Activated T-helper 1 cell treated with anti-CD3 and anti-CD28 coated beads, Interleukin-12 subunit alpha, Interleukin-12 subunit beta, Interleukin-2, Interleukin-4 antibody, amounts not matched to agents 30 ng/mL and 10 ng/mL and 1 ng/mL, durations not matched to agents 14 hours and 24 hours and 36 hours (primary cell): ENCODE data around the gene PRPF8. TPM values are rescaled to one million over a fixed set of nuclear protein-coding genes. Genes with fewer than 3 reads are reported as not detected.
"Not testable (repeated sequence)": the region's sequence is repeated elsewhere in the genome, so short reads cannot be mapped to it uniquely, and the experiment has no call there.

Experiments used
- DNase-seq: peaks from one replicate; pipeline ENCODE4 v3.0.0; 2021; ENCODE audit warnings: low spot score
- H3K27ac Mint-ChIP-seq: one replicate; pipeline ENCODE4 v1.8.0; 2021; ENCODE audit warnings: mild to moderate bottlenecking, mixed read lengths
- H3K27me3 Mint-ChIP-seq: one replicate; pipeline ENCODE4 v1.8.0; 2022; ENCODE audit warnings: mild to moderate bottlenecking, moderate library complexity, mixed read lengths; ENCODE audit not compliant: insufficient read depth
- H3K36me3 Mint-ChIP-seq: one replicate; pipeline ENCODE4 v1.8.0; 2021; ENCODE audit warnings: low read depth, mixed read lengths
- H3K4me1 Mint-ChIP-seq: one replicate; pipeline ENCODE4 v1.8.0; 2021; ENCODE audit warnings: low read depth, mixed read lengths
- H3K4me3 Mint-ChIP-seq: one replicate; pipeline ENCODE4 v1.8.0; 2021; ENCODE audit warnings: mild to moderate bottlenecking, moderate library complexity, mixed read lengths
- H3K9me3 Mint-ChIP-seq: one replicate; pipeline ENCODE4 v1.8.0; 2021; ENCODE audit warnings: mixed read lengths
- intact Hi-C: fragments of 100-400 bp; cut with micrococcal nuclease; formaldehyde crosslinking; loops from one replicate; pipeline ENCODE4 v1.15.1; 2024
- total RNA-seq: library from RNA; stranded (reverse); gene quantifications from 2 replicates; pipeline ENCODE4 v1.2.3, GENCODE V29; 2022

PRPF8 gene
- total RNA-seq, 1 donor from 2014 or later, result 410 TPM

- Mint-ChIP-seq H3K27ac (no peak overlapping the region), H3K4me1 (peaks cover 20% of the 10 kb centered on the region), H3K9me3 (no peaks in the 10 kb centered on the region), H3K36me3 (peaks cover 19% of the 10 kb centered on the region), H3K4me3 (peak overlapping the region; percentile 78), H3K27me3 (peaks cover 7% of the 10 kb centered on the region)
- intact Hi-C loops, result no loop called here
- DNase-seq, result no peak
These were observed 29.3 kb upstream of the PRPF8 start for GRCh38 chr17:1713878-1714426.

- intact Hi-C loops, result no loop called here
- peak overlapping the region; percentile 68 for H3K4me3 Mint-ChIP-seq
- no peaks in the 10 kb centered on the region for H3K9me3 Mint-ChIP-seq
- H3K27ac Mint-ChIP-seq, result no peak overlapping the region
- H3K27me3 Mint-ChIP-seq, result peaks cover 9% of the 10 kb centered on the region
- peaks cover 18% of the 10 kb centered on the region for H3K4me1 Mint-ChIP-seq
- peaks cover 19% of the 10 kb centered on the region for H3K36me3 Mint-ChIP-seq
- DNase-seq, result no peak
These were observed 28.7 kb upstream of the PRPF8 start for GRCh38 chr17:1713160-1713877.

- Mint-ChIP-seq H3K4me3 (peak overlapping the region; percentile 39), H3K27me3 (peaks cover 9% of the 10 kb centered on the region), H3K27ac (no peak overlapping the region), H3K9me3 (no peaks in the 10 kb centered on the region), H3K4me1 (peaks cover 15% of the 10 kb centered on the region), H3K36me3 (peaks cover 19% of the 10 kb centered on the region)
- intact Hi-C loops, result no loop called here
- DNase-seq, result no peak
These were observed 27.6 kb upstream of the PRPF8 start for GRCh38 chr17:1712271-1712670.

- Mint-ChIP-seq H3K27ac (no peak overlapping the region), H3K36me3 (peaks cover 19% of the 10 kb centered on the region), H3K27me3 (peaks cover 9% of the 10 kb centered on the region), H3K4me1 (peaks cover 14% of the 10 kb centered on the region), H3K4me3 (no peak overlapping the region), H3K9me3 (no peaks in the 10 kb centered on the region)
- intact Hi-C loops, result no loop called here
- DNase-seq, result no peak
These were observed 27.1 kb upstream of the PRPF8 start for GRCh38 chr17:1711804-1712203.

- Mint-ChIP-seq H3K9me3 (no peaks in the 10 kb centered on the region), H3K27ac (no peak overlapping the region), H3K4me3 (peak overlapping the region; percentile 64), H3K36me3 (peaks cover 19% of the 10 kb centered on the region), H3K4me1 (peaks cover 14% of the 10 kb centered on the region), H3K27me3 (peaks cover 14% of the 10 kb centered on the region)
- intact Hi-C loops, result no loop called here
- DNase-seq, result no peak
These were observed 26.3 kb upstream of the PRPF8 start for GRCh38 chr17:1710807-1711553.

GRCh38 chr17:1709971-1710806, 25.5 kb upstream of the PRPF8 start, which contains the start of gene TLCD2:
TSS of gene TLCD2 (minus strand) at chr17:1710377. CDS start at chr17:1710242, 135 bp downstream.
- no peak for DNase-seq
- Mint-ChIP-seq H3K4me3 (peak within 1 kb of the TSS; percentile 64), H3K27me3 (peaks cover 19% of the 10 kb centered on the region), H3K36me3 (peaks cover 19% of the 10 kb centered on the region), H3K27ac (no peak within 1 kb of the TSS), H3K4me1 (peaks cover 14% of the 10 kb centered on the region), H3K9me3 (no peaks in the 10 kb centered on the region)
- intact Hi-C loops, result no loop called here

- intact Hi-C loops, result no loop called here
- Mint-ChIP-seq H3K9me3 (no peaks in the 10 kb centered on the region), H3K4me3 (peak overlapping the region; percentile 53), H3K27me3 (peaks cover 23% of the 10 kb centered on the region), H3K4me1 (peaks cover 9% of the 10 kb centered on the region), H3K36me3 (peaks cover 19% of the 10 kb centered on the region), H3K27ac (no peak overlapping the region)
- no peak for DNase-seq
These were observed 24.8 kb upstream of the PRPF8 start for GRCh38 chr17:1709403-1709951.

GRCh38 chr17:1708791-1709346, 24.2 kb upstream of the PRPF8 start:
- H3K4me1 Mint-ChIP-seq, DNase-seq, intact Hi-C loops, H3K9me3 Mint-ChIP-seq, H3K27ac Mint-ChIP-seq: not testable (repeated sequence)
- H3K36me3 Mint-ChIP-seq, result peaks cover 19% of the 10 kb centered on the region
- H3K27me3 Mint-ChIP-seq, result peaks cover 26% of the 10 kb centered on the region
- H3K4me3 Mint-ChIP-seq, result peak overlapping the region; percentile 53

GRCh38 chr17:1707107-1707506, 22.4 kb upstream of the PRPF8 start:
- Mint-ChIP-seq H3K4me1 (peaks cover 9% of the 10 kb centered on the region), H3K27me3 (peaks cover 32% of the 10 kb centered on the region), H3K36me3 (peaks cover 4% of the 10 kb centered on the region), H3K9me3 (no peaks in the 10 kb centered on the region), H3K4me3 (no peak overlapping the region), H3K27ac (no peak overlapping the region)
- no peak for DNase-seq
- intact Hi-C loops, result no loop called here

- DNase-seq, result no peak
- intact Hi-C loops, result no loop called here
- H3K27me3 Mint-ChIP-seq, result peaks cover 32% of the 10 kb centered on the region
- H3K27ac Mint-ChIP-seq, result no peak overlapping the region
- no peaks in the 10 kb centered on the region for H3K36me3 Mint-ChIP-seq
- H3K9me3 Mint-ChIP-seq, result no peaks in the 10 kb centered on the region
- H3K4me1 Mint-ChIP-seq, result peaks cover 9% of the 10 kb centered on the region
- no peak overlapping the region for H3K4me3 Mint-ChIP-seq
These were observed 20.3 kb upstream of the PRPF8 start for GRCh38 chr17:1705004-1705403.

GRCh38 chr17:1703063-1703462, 18.4 kb upstream of the PRPF8 start:
- H3K27me3 Mint-ChIP-seq, result peaks cover 28% of the 10 kb centered on the region
- H3K4me3 Mint-ChIP-seq, result no peak overlapping the region
- intact Hi-C loops, result no loop called here
- DNase-seq, result no peak
- no peaks in the 10 kb centered on the region for H3K9me3 Mint-ChIP-seq
- no peaks in the 10 kb centered on the region for H3K36me3 Mint-ChIP-seq
- H3K27ac Mint-ChIP-seq, result no peak overlapping the region
- H3K4me1 Mint-ChIP-seq, result peaks cover 9% of the 10 kb centered on the region

GRCh38 chr17:1699891-1700290, 15.2 kb upstream of the PRPF8 start:
- DNase-seq, H3K27ac Mint-ChIP-seq, H3K4me1 Mint-ChIP-seq, H3K36me3 Mint-ChIP-seq, intact Hi-C loops, H3K4me3 Mint-ChIP-seq, H3K9me3 Mint-ChIP-seq: not testable (repeated sequence)
- peaks cover 19% of the 10 kb centered on the region for H3K27me3 Mint-ChIP-seq
